GM12864 (cell line): ENCODE results near the gene FRAT1.

Experiments
- DNase-seq: peaks from one replicate; pipeline ENCODE4 v3.0.0-alpha.2; 2011; ENCODE audit warnings: low read depth
- H3K4me3 ChIP-seq: 2 replicates; pipeline ENCODE4 v1.5.1; 2011; ENCODE audit warnings: mild to moderate bottlenecking, low read depth, low read length, control low read depth
- TF ChIP-seq, protein P1 (sequence below): IDR thresholded peaks from 2 replicates; pipeline ENCODE4 v1.5.1; 2011; ENCODE audit warnings: low read depth, mild to moderate bottlenecking, moderate library complexity, low read length, control low read depth, inconsistent platforms; ENCODE audit errors: missing control alignments

FRAT1 gene

DNA sequence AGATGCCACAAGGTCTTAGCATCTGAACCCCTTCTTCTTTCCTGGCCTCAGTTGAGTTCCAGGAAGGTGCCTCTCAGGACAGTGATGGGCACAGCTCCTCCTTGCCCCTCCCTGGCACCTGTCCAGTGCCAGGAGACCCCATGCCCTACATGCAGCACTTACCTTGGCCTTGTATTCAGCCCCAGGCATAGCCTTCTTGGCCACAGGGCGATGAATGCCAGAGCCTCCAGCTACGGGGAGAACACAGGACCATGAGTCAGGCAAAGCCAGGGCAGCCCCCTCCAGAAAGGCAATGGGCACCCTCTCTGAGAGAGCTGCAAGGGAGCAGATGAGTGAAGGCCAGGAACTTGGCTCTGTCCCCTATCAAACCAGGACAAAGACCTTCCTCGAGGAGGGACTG is 39.7 kb downstream of the FRAT1 start:
- TF ChIP-seq, protein P1, sequence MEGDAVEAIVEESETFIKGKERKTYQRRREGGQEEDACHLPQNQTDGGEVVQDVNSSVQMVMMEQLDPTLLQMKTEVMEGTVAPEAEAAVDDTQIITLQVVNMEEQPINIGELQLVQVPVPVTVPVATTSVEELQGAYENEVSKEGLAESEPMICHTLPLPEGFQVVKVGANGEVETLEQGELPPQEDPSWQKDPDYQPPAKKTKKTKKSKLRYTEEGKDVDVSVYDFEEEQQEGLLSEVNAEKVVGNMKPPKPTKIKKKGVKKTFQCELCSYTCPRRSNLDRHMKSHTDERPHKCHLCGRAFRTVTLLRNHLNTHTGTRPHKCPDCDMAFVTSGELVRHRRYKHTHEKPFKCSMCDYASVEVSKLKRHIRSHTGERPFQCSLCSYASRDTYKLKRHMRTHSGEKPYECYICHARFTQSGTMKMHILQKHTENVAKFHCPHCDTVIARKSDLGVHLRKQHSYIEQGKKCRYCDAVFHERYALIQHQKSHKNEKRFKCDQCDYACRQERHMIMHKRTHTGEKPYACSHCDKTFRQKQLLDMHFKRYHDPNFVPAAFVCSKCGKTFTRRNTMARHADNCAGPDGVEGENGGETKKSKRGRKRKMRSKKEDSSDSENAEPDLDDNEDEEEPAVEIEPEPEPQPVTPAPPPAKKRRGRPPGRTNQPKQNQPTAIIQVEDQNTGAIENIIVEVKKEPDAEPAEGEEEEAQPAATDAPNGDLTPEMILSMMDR = no peak

DNA sequence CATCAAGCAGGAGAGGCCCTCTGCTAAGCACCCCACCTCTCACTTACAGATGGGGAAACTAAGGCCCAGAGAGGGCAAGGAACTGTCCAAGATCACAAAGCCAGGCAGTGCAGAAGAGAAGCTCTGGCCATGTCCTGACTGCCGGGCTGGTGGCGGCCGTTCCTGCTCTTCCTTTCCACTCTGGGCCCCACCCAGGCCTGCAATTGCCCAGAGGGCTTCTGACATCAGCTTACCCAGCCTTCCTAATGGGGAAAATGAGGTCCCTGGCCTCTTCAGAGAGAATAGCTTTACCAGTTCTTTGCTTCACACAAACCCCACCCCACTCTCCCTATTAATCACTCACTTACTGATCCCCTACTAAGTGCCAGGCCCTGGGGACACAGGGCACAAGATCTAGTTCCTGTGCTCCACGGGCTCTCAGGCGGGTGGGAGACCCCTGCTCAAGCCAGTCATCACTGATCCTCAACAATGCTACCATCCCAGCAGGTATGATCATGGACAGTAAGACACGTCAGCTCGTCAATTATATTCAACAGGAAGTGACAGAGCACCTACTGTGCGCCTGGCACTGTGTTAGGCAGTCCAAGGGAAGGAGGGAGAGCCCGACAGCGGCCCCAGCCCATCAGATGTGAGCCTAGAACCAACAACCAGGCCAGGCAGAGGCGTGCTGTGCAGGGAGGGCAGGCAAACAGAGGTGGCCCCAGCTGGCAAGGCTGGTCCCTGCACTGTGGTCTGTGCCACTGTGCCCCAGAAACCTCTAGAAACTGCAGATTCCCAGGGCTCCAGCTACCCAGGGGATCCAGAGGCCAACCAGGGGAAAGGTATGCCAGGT is 41.9 kb downstream of the FRAT1 start:
- TF ChIP-seq, protein P1 = no peak
- no peak for DNase-seq
- H3K4me3 ChIP-seq = no peak overlapping the region

More for the DNA sequence above, 39.7 kb downstream of the FRAT1 start:
- H3K4me3 ChIP-seq = no peak overlapping the region
- no peak for DNase-seq

DNA sequence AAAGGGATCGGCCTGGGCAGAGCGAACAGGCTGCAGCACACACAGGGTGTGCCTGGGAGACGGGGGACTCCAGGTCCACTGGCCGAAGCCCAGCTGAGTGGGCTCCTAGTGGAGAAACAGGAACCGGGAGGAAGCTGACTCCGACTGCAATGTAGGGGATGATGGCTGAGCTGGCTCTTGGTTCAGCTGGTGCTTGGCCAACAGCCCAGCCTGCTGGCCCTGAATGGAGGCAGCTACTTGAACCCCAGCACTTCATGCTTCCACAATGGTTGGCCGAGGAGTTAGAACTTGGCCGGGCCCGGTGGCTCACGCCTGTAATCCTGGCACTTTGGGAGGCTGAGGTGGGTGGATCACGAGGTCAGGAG is 42.4 kb downstream of the FRAT1 start:
- TF ChIP-seq, protein P1 = no peak
- no peak overlapping the region for H3K4me3 ChIP-seq
- no peak for DNase-seq

DNA sequence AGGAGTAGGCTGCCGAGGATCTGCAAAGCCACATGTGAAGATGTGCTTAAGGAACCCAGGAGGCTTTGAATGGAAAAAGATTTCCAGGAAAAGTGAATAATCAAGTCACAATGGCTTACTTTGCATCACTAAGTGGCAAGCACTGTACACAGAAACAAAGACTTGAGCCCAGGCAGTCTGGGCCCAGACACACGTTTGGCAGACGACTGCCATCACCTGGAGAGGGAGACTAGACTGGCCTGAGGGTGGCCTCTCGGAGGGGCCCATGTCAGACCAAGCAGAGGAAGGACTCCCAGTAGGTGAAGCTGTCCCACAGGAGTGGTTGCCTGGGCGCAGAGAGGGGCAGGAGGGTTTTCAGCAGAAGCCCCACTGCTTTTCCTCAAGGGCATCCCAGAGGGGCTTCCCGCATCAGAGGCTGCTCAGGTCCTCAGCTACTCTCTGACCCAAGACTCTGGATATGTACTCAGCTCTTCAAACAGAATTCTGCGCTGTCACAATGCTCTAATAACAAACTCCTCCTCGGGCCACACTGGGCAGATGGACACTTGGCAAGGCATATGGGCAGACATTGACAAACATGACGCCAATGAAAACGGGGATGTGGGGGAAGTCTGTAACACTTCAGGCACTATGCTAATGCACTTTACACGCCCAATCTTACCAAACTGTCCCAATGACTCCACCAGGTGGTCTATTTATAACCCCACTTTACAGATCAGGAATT is 43.4 kb downstream of the FRAT1 start:
- H3K4me3 ChIP-seq = no peak overlapping the region
- TF ChIP-seq, protein P1 = no peak
- no peak for DNase-seq

DNA sequence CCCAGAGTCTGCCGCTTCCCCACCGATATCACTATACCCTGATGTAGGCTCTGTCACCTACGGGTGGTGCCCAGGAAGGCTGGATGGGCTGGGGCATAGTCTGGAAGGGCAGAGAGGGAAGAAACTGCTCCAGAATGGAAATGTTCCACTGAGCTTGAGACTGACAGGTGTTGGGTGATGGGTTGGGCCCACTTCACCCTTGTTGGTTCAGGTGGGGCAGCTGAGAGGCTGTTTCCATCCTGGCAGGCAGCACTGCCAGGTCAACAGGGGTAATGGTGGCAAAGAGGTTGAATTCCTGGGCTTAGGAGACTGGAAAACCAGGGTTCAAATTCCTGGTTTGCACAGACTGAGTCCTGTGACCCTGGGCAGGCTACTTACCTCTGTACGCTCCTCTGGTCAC is 44.0 kb downstream of the FRAT1 start:
- TF ChIP-seq, protein P1 = no peak

GRCh38 chr10:97365761-97366351 is 46.8 kb downstream of the FRAT1 start:
- TF ChIP-seq, protein P1 = no peak
- H3K4me3 ChIP-seq = no peak overlapping the region
- peak; percentile 3 for DNase-seq

More for the DNA sequence above, 44.0 kb downstream of the FRAT1 start:
- H3K4me3 ChIP-seq = no peak overlapping the region
- no peak for DNase-seq
